GM18873 (cell line): Measurements from ENCODE around the gene FLT3.

ENCODE experiments used
- ATAC-seq: cut with Tn5 transposase; IDR thresholded peaks from one replicate; pipeline ENCODE4 v1.9.1; 2021; ENCODE audit warnings: mild to moderate bottlenecking, moderate library complexity, moderate number of reproducible peaks; ENCODE audit not compliant: unreplicated experiment, low FRiP score

The FLT3 gene

GRCh38 chr13:27976362-27977091 is 123.8 kb downstream of the FLT3 start:
- ATAC-seq: no peak

- ATAC-seq: no peak
Measured at GRCh38 chr13:27975564-27976361, 124.6 kb downstream of the FLT3 start.

GRCh38 chr13:27973961-27974662 is 126.3 kb downstream of the FLT3 start:
- no peak for ATAC-seq

GRCh38 chr13:27973291-27973690 is 127.1 kb downstream of the FLT3 start:
- no peak for ATAC-seq

- no peak for ATAC-seq
Measured at GRCh38 chr13:27972478-27972820, 127.9 kb downstream of the FLT3 start.

GRCh38 chr13:27971776-27972477 is 128.4 kb downstream of the FLT3 start:
- no peak for ATAC-seq

- no peak for ATAC-seq
Measured at GRCh38 chr13:27971236-27971645, 129.1 kb downstream of the FLT3 start.

- ATAC-seq: no peak
Measured at GRCh38 chr13:27970382-27971235, 129.8 kb downstream of the FLT3 start.

GRCh38 chr13:27969866-27970229 is 130.5 kb downstream of the FLT3 start:
- ATAC-seq: no peak

- no peak for ATAC-seq
Measured at GRCh38 chr13:27969082-27969865, 131.1 kb downstream of the FLT3 start, which contains the start of gene CDX2. Gene CDX2, minus strand, starts transcription at chr13:27969315. Its CDS starts 309 bp downstream, at chr13:27969006.

- no peak for ATAC-seq
Measured at GRCh38 chr13:27968316-27969081, 131.9 kb downstream of the FLT3 start.

GRCh38 chr13:27967736-27968315 is 132.6 kb downstream of the FLT3 start:
- ATAC-seq: no peak

- no peak for ATAC-seq
Measured at GRCh38 chr13:27967203-27967735, 133.1 kb downstream of the FLT3 start.

- ATAC-seq: no peak
Measured at GRCh38 chr13:27966641-27967202, 133.7 kb downstream of the FLT3 start.

GRCh38 chr13:27965740-27966640 is 134.4 kb downstream of the FLT3 start:
- ATAC-seq: no peak

GRCh38 chr13:27965343-27965739 is 135.0 kb downstream of the FLT3 start:
- ATAC-seq: no peak
